Measurements from ENCODE around the gene GPC3.

Gene GPC3

DNA sequence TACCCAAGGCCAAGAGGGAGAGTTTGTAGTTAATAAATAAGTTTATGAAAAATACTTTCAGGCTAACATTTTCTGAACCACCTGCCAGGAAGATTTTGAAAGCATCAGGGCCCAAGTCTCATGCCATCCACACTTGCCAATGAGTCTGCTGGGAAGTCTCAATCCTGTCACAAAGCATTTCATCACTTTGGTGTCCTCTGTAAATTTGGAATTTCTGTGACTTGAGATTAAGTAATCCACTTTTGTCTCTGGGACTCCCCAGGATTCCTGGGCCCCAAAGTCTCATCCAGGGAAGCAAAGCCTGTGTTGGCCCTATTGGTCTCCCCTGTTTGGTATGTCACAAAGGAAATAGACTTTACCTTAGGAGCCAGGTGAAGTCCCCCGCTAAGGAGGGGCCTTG lies 470.9 kb downstream of the GPC3 start:
- DNase-seq (ENCODE audit: low read depth): no peak
- TF ChIP-seq, protein P1, sequence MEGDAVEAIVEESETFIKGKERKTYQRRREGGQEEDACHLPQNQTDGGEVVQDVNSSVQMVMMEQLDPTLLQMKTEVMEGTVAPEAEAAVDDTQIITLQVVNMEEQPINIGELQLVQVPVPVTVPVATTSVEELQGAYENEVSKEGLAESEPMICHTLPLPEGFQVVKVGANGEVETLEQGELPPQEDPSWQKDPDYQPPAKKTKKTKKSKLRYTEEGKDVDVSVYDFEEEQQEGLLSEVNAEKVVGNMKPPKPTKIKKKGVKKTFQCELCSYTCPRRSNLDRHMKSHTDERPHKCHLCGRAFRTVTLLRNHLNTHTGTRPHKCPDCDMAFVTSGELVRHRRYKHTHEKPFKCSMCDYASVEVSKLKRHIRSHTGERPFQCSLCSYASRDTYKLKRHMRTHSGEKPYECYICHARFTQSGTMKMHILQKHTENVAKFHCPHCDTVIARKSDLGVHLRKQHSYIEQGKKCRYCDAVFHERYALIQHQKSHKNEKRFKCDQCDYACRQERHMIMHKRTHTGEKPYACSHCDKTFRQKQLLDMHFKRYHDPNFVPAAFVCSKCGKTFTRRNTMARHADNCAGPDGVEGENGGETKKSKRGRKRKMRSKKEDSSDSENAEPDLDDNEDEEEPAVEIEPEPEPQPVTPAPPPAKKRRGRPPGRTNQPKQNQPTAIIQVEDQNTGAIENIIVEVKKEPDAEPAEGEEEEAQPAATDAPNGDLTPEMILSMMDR (IDR thresholded peaks at IDR 0.05; ENCODE audit: low read depth, low read length, missing control alignments): no peak
- in situ Hi-C loops (cut with HindIII; ENCODE audit: low sequenced_read_pairs): no loop called here
- no peak overlapping the region for H3K4me3 ChIP-seq (ENCODE audit: low read depth, low read length)

DNA sequence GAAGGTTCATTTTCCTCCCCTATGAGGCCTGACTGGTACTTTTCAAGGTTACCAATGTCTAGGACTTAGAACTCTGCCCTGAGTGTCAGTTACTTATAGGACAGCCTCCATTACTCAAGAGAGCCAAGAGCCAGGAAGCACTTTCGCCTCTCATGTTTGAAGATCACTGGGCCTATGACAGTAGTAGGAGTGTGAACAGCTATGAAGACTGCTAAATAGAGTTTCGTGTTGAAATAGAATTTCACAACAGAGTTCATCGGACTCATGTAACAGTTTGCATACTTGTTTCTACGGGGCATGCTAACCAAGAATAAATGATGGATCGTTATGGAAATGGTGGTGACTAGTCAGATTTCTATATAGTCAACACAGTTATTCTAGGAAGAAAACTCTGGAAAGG lies 472.3 kb downstream of the GPC3 start:
- in situ Hi-C loops (cut with HindIII; ENCODE audit: low sequenced_read_pairs): no loop called here
- TF ChIP-seq, protein P1 (IDR thresholded peaks at IDR 0.05; ENCODE audit: low read depth, low read length, missing control alignments): no peak
- H3K4me3 ChIP-seq (ENCODE audit: low read depth, low read length): no peak overlapping the region
- DNase-seq (ENCODE audit: low read depth): no peak

DNA sequence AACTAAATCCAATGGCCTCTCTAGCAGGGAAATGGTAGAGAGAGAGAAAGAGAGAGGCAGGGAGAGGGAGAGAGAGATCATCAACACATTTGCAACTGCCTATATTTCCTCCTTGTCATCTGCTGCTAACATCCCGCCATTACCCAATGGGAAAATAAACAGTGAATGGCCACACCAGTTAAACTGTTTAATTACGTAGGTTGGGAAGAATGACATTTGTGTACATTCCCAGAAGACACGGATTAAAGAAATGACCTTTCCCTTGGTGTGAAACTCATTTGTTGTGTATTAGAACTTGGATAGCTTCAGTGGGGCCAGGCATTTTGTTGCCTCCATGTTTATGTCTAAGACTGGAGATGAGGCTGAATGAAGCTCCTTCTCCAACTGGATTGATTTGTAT lies 474.4 kb downstream of the GPC3 start:
- TF ChIP-seq, protein P1 (IDR thresholded peaks at IDR 0.05; ENCODE audit: low read depth, low read length, missing control alignments): no peak
- in situ Hi-C loops (cut with HindIII; ENCODE audit: low sequenced_read_pairs): no loop called here
- no peak for DNase-seq (ENCODE audit: low read depth)
- H3K4me3 ChIP-seq (ENCODE audit: low read depth, low read length): no peak overlapping the region

DNA sequence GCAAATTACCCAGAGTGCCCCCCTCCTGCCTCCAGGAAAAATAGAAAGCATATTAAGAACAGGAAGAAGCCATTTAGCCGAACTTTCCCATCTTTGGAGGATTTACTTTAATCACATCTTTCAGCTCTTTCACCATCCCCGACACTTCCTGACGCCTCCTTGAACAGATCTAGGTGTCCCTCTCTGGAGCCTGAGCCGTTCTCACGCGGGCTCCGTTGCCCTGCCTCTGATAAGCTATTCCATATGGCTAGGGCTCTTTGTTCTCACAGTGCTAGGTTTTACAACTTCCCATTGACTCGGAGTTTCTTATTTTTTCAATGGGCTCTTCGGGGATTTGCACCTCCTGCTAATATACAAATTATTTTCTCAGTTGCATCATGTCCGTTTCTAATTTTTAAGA lies 488.0 kb downstream of the GPC3 start:
- TF ChIP-seq, protein P1 (IDR thresholded peaks at IDR 0.05; ENCODE audit: low read depth, low read length, missing control alignments): no peak

DNA sequence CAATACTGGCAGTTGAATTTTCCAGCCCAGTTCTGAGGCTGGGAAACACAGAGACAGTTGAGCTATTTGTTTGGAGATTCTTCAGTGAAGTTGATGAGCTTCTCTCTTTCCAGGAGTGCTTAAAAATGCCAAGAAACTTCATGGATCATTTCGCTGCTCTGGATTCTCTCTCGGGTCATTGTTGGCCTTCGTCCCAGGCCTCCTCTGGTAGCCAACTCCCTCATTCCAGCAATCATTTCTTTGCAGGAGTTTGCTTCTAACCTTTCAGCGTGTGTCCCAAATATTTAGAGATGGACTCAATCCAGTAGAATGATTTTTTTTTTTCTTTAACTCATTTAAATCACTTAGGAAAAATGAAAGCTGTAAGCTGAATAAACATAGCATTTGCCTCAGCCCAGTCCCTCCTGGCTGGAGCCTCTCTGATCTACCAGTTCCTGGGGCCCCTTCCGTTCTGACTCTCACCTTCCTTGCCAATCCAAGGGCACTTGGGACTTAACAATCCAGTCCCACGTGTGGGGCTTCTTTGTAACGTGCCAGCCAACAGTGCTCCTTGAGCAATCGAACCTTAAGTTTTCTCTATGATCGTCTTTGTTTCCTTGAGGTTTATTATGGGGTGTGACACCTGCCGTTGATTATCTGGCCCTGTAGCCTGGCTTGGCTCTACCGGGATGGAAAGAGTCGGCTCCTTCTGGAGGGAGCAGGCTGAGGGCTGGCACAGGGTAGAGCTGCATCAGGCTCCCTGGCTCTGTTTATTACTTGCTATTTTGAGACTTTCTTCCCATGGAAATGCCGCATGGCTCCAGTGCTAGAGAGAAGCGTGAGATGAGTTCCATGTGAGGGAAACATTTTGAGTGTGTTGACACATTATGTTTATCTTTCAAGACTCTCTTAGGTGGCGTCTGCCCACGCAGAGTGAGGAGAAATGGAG lies 489.7 kb downstream of the GPC3 start:
- in situ Hi-C loops (cut with HindIII; ENCODE audit: low sequenced_read_pairs): no loop called here
- peak; percentile 80 for DNase-seq (ENCODE audit: low read depth)
- TF ChIP-seq, protein P1 (IDR thresholded peaks at IDR 0.05; ENCODE audit: low read depth, low read length, missing control alignments): no peak
- H3K4me3 ChIP-seq (ENCODE audit: low read depth, low read length): peak overlapping the region; percentile 12

More for the DNA sequence above, 488.0 kb downstream of the GPC3 start:
- DNase-seq (ENCODE audit: low read depth): no peak
- in situ Hi-C loops (cut with HindIII; ENCODE audit: low sequenced_read_pairs): no loop called here
- H3K4me3 ChIP-seq (ENCODE audit: low read depth, low read length): no peak overlapping the region

DNA sequence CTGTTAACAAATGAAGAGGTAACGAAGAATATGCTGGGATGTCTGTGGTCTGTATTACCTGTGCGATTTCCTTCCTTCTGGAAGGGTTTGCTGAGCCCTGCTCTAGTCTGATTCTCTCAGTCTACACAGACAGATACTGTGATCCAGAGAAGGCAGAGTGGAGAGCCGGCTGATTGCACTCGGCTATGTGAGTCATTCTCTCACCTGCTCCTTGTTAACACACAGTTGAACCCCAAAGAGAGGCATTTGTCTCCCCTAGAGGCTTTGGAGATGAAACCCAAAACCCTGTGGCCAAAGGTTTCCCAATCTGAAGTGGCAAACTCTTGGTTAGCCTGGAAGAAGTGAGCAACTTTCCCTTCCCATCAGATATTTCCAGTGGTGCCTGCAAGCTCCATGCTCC lies 492.0 kb downstream of the GPC3 start:
- in situ Hi-C loops (cut with HindIII; ENCODE audit: low sequenced_read_pairs): no loop called here
- no peak overlapping the region for H3K4me3 ChIP-seq (ENCODE audit: low read depth, low read length)

More for the DNA sequence above, 492.0 kb downstream of the GPC3 start:
- TF ChIP-seq, protein P1 (IDR thresholded peaks at IDR 0.05; ENCODE audit: low read depth, low read length, missing control alignments): no peak
- no peak for DNase-seq (ENCODE audit: low read depth)

Measured in astrocyte of the cerebellum (primary cell).